CD4-positive, alpha-beta memory T cell (primary cell): ENCODE measurements around the gene WDR59. TPM values are rescaled to one million over a fixed set of nuclear protein-coding genes. Genes with fewer than 3 reads are reported as not detected.
A peak's percentile ranks its signal among the peaks of the same experiment; 100 is the strongest.
"Not testable (repeated sequence)": the region's sequence is repeated elsewhere in the genome, so short reads cannot be mapped to it uniquely, and the experiment has no call there.

Source experiments
- CTCF ChIA-PET: fragments of 350-600 bp; sonication (Branson Sonifier 250); formaldehyde crosslinking; loops from one replicate; lab custom pipeline; 2021; ENCODE audit warnings: inconsistent platforms; ENCODE audit not compliant: partially characterized antibody; lab: Charles Lee
- POLR2A ChIA-PET: fragments of 350-600 bp; sonication (Branson Sonifier 250); formaldehyde crosslinking; loops from one replicate; lab custom pipeline; 2021; ENCODE audit not compliant: partially characterized antibody; lab: Charles Lee
- DNase-seq, 5 donors: peaks; one replicate each; pipeline versions ENCODE4 v3.0.0 to v3.0.0-alpha.2; 2020 to 2022; ENCODE audit warnings: mixed read lengths in 1 of 5
- H3K27ac ChIP-seq: one replicate; pipeline ENCODE4 v1.7.0; 2013; ENCODE audit warnings: low read depth, low read length
- H3K27me3 ChIP-seq: 2 replicates; pipeline ENCODE4 v1.7.0; 2013; ENCODE audit warnings: mild to moderate bottlenecking, low read length, moderate library complexity; ENCODE audit not compliant: insufficient read depth
- H3K36me3 ChIP-seq: 2 replicates; pipeline ENCODE4 v1.7.0; 2013; ENCODE audit warnings: mild to moderate bottlenecking, low read length, moderate library complexity; ENCODE audit not compliant: insufficient read depth
- H3K4me1 ChIP-seq: 2 replicates; pipeline ENCODE4 v1.7.0; 2013; ENCODE audit warnings: mild to moderate bottlenecking, low read length, moderate library complexity; ENCODE audit not compliant: insufficient read depth
- H3K4me3 ChIP-seq, 2 donors: one replicate each; pipeline ENCODE4 v1.7.0; 2013; ENCODE audit warnings: low read length in 2 of 2, mild to moderate bottlenecking in 1 of 2
- H3K9me3 ChIP-seq, 2 donors: one replicate each; pipeline ENCODE4 v1.7.0; 2013; ENCODE audit warnings: low read length in 2 of 2, control low read depth in 1 of 2; ENCODE audit not compliant: control insufficient read depth in 1 of 2
- H3K27ac Mint-ChIP-seq, 7 donors: one replicate each; pipeline ENCODE4 v1.8.0; 2020 to 2021; ENCODE audit warnings: mixed read lengths in 7 of 7, mild to moderate bottlenecking in 6 of 7, inconsistent platforms in 3 of 7, moderate library complexity in 3 of 7
- H3K27me3 Mint-ChIP-seq, 2 donors: one replicate each; pipeline ENCODE4 v1.8.0; 2020 to 2021; ENCODE audit warnings: mixed read lengths in 2 of 2
- H3K36me3 Mint-ChIP-seq, 2 donors: one replicate each; pipeline ENCODE4 v1.8.0; 2020 to 2021; ENCODE audit warnings: mixed read lengths in 2 of 2, inconsistent platforms in 1 of 2, mild to moderate bottlenecking in 1 of 2
- H3K4me1 Mint-ChIP-seq, 4 donors: one replicate each; pipeline ENCODE4 v1.8.0; 2020 to 2021; ENCODE audit warnings: mixed read lengths in 4 of 4, mild to moderate bottlenecking in 1 of 4
- H3K4me3 Mint-ChIP-seq, 8 donors: one replicate each; pipeline ENCODE4 v1.8.0; 2020 to 2021; ENCODE audit warnings: mixed read lengths in 8 of 8, mild to moderate bottlenecking in 7 of 8, moderate library complexity in 6 of 8, inconsistent platforms in 3 of 8
- H3K9me3 Mint-ChIP-seq, 8 donors: one replicate each; pipeline ENCODE4 v1.8.0; 2020 to 2021; ENCODE audit warnings: mixed read lengths in 8 of 8, mild to moderate bottlenecking in 5 of 8, inconsistent platforms in 3 of 8, moderate library complexity in 1 of 8
- intact Hi-C: fragments of 100-400 bp; cut with micrococcal nuclease; formaldehyde crosslinking; loops from one replicate; pipeline ENCODE4 v1.15.1; 2023
- polyA plus RNA-seq, 2 donors: library from polyadenylated mRNA; unstranded; fragments of 300-500 nt; fragmentation: Illumina TruSeq; gene quantifications; one replicate each; pipeline ENCODE4 v1.2.3, GENCODE V29; 2021
- total RNA-seq, 2 experiments: library from RNA; stranded (reverse); gene quantifications; one replicate each; pipeline ENCODE4 v1.2.3, GENCODE V29; 2021

WDR59 gene
- total and polyA plus RNA-seq, 4 experiments from 2014 or later = 11.0 to 127 (median 68.2) TPM

- Histone ChIP-seq H3K4me1 (peaks cover 7% of the 10 kb centered on the region), H3K27me3 (no peaks in the 10 kb centered on the region), H3K36me3 (no peaks in the 10 kb centered on the region), H3K27ac (no peak overlapping the region), H3K9me3 (peaks cover 0 to 3% of the 10 kb centered on the region in 2 donors), H3K4me3 (no peak overlapping the region)
- intact Hi-C loops = no loop called here
- no peak for DNase-seq
- peaks cover 2 to 19% (median 12%) of the 10 kb centered on the region in 8 donors for H3K9me3 Mint-ChIP-seq
- H3K27me3 Mint-ChIP-seq = no peaks in the 10 kb centered on the region
- H3K27ac Mint-ChIP-seq = peak overlapping the region in 1 of 7 donors; percentile 32
- peaks cover 8 to 19% of the 10 kb centered on the region in 2 donors for H3K36me3 Mint-ChIP-seq
- CTCF ChIA-PET = no interaction called here
- H3K4me1 Mint-ChIP-seq = peaks cover 8 to 23% (median 14%) of the 10 kb centered on the region in 4 donors
- H3K4me3 Mint-ChIP-seq = no peak overlapping the region
- POLR2A ChIA-PET = interaction anchor here (0.6 kb wide), 1 partner anchor 9 kb away, joined by 3 read pairs; no protein-coding TSS in a partner anchor
Measured at GRCh38 chr16:75021410-75021809, 36.5 kb upstream of the WDR59 start.

GRCh38 chr16:75019586-75019985, 34.7 kb upstream of the WDR59 start:
- no peak overlapping the region for H3K4me3 Mint-ChIP-seq
- no peak overlapping the region for H3K27ac Mint-ChIP-seq
- H3K4me1 Mint-ChIP-seq = peaks cover 6 to 18% (median 8%) of the 10 kb centered on the region in 4 donors
- Histone ChIP-seq H3K4me1 (peaks cover 5% of the 10 kb centered on the region), H3K36me3 (no peaks in the 10 kb centered on the region), H3K9me3 (peaks cover 0 to 3% of the 10 kb centered on the region in 2 donors), H3K27me3 (no peaks in the 10 kb centered on the region), H3K4me3 (no peak overlapping the region), H3K27ac (no peak overlapping the region)
- CTCF ChIA-PET = interaction anchor here (1.0 kb wide), 1 partner anchor 91 kb away, joined by 3 read pairs; no protein-coding TSS in a partner anchor
- H3K9me3 Mint-ChIP-seq = peaks cover 2 to 19% (median 12%) of the 10 kb centered on the region in 8 donors
- peaks cover 8 to 19% of the 10 kb centered on the region in 2 donors for H3K36me3 Mint-ChIP-seq
- DNase-seq = no peak
- intact Hi-C loops = no loop called here
- no peaks in the 10 kb centered on the region for H3K27me3 Mint-ChIP-seq
- POLR2A ChIA-PET = no interaction called here

GRCh38 chr16:75019007-75019406, 34.1 kb upstream of the WDR59 start:
- Mint-ChIP-seq H3K27me3 (no peaks in the 10 kb centered on the region), H3K9me3 (peaks cover 2 to 19% (median 12%) of the 10 kb centered on the region in 8 donors), H3K4me3 (no peak overlapping the region), H3K4me1 (peaks cover 1 to 14% (median 4%) of the 10 kb centered on the region in 4 donors), H3K27ac (no peak overlapping the region), H3K36me3 (peaks cover 8 to 19% of the 10 kb centered on the region in 2 donors)
- Histone ChIP-seq H3K9me3 (peaks cover 0 to 3% of the 10 kb centered on the region in 2 donors), H3K4me1 (no peaks in the 10 kb centered on the region), H3K36me3 (no peaks in the 10 kb centered on the region), H3K27me3 (no peaks in the 10 kb centered on the region), H3K4me3 (no peak overlapping the region), H3K27ac (no peak overlapping the region)
- intact Hi-C loops = no loop called here
- DNase-seq = no peak
- ChIA-PET CTCF (interaction anchor here (1.0 kb wide), 1 partner anchor 92 kb away, joined by 3 read pairs; no protein-coding TSS in a partner anchor), POLR2A (no interaction called here)

GRCh38 chr16:75017670-75018525, 33.0 kb upstream of the WDR59 start:
- Histone ChIP-seq H3K36me3 (no peaks in the 10 kb centered on the region), H3K4me1 (peaks cover 3% of the 10 kb centered on the region), H3K27ac (no peak overlapping the region), H3K4me3 (no peak overlapping the region), H3K9me3 (peaks cover 0 to 3% of the 10 kb centered on the region in 2 donors), H3K27me3 (no peaks in the 10 kb centered on the region)
- intact Hi-C loops = no loop called here
- ChIA-PET CTCF (interaction anchor here (1.1 to 1.9 kb wide), 3 partner anchors 11 to 93 kb away, joined by 3 to 10 read pairs (median 6); partner anchors contain the start of gene ZNRF1), POLR2A (interaction anchor here (0.7 to 1.3 kb wide), 2 partner anchors 10 to 80 kb away, joined by 3 read pairs; no protein-coding TSS in a partner anchor)
- Mint-ChIP-seq H3K4me1 (peaks cover under 1 to 13% (median 6%) of the 10 kb centered on the region in 4 donors), H3K27me3 (no peaks in the 10 kb centered on the region), H3K4me3 (peak overlapping the region in 1 of 8 donors; percentile 1), H3K27ac (peak overlapping the region in 3 of 7 donors; percentile 26 to 48 (median 46)), H3K9me3 (peaks cover 2 to 18% (median 12%) of the 10 kb centered on the region in 8 donors), H3K36me3 (peaks cover 7 to 16% of the 10 kb centered on the region in 2 donors)
- DNase-seq = no peak

GRCh38 chr16:75016451-75017081, 31.6 kb upstream of the WDR59 start:
- CTCF ChIA-PET = interaction anchor here (0.7 to 1.9 kb wide), 3 partner anchors 18 to 95 kb away, joined by 4 to 10 read pairs (median 6); partner anchors contain the start of gene ZNRF1
- H3K9me3 ChIP-seq, H3K36me3 ChIP-seq, H3K4me3 ChIP-seq, H3K27me3 Mint-ChIP-seq, DNase-seq, intact Hi-C loops, H3K36me3 Mint-ChIP-seq, H3K27ac Mint-ChIP-seq, POLR2A ChIA-PET, H3K27me3 ChIP-seq, H3K4me3 Mint-ChIP-seq, H3K27ac ChIP-seq: not testable (repeated sequence)
- peaks cover 14 to 25% (median 19%) of the 10 kb centered on the region in 4 donors for H3K4me1 Mint-ChIP-seq
- H3K4me1 ChIP-seq = peaks cover 16% of the 10 kb centered on the region
- H3K9me3 Mint-ChIP-seq = peaks cover 0 to 10% (median 6%) of the 10 kb centered on the region in 8 donors

- no peaks in the 10 kb centered on the region for H3K9me3 Mint-ChIP-seq
- H3K4me3 Mint-ChIP-seq = peak overlapping the region in 1 of 8 donors; percentile 1
- peak overlapping the region in 2 of 7 donors; percentile 40 to 47 for H3K27ac Mint-ChIP-seq
Measured at GRCh38 chr16:75014318-75014717, 29.4 kb upstream of the WDR59 start.

More at GRCh38 chr16:75014318-75014717, 29.4 kb upstream of the WDR59 start:
- peaks cover 22% of the 10 kb centered on the region for H3K4me1 ChIP-seq
- H3K36me3 Mint-ChIP-seq = no peaks in the 10 kb centered on the region
- no peak for DNase-seq
- H3K36me3 ChIP-seq = no peaks in the 10 kb centered on the region
- H3K4me1 Mint-ChIP-seq = peaks cover 14 to 26% (median 21%) of the 10 kb centered on the region in 4 donors
- no peak overlapping the region for H3K27ac ChIP-seq
- intact Hi-C loops = no loop called here
- no peaks in the 10 kb centered on the region for H3K9me3 ChIP-seq
- no peaks in the 10 kb centered on the region for H3K27me3 Mint-ChIP-seq
- ChIA-PET CTCF (interaction anchor here (1.0 to 1.1 kb wide), 2 partner anchors 13 to 98 kb away, joined by 3 to 4 read pairs; no protein-coding TSS in a partner anchor), POLR2A (no interaction called here)
- no peaks in the 10 kb centered on the region for H3K27me3 ChIP-seq
- no peak overlapping the region for H3K4me3 ChIP-seq
